Prostate gland (tissue), 2 donors: ENCODE measurements around the gene GPR146.

Experiments used
- CTCF ChIP-seq, 4 experiments: fragments of 200-600 bp in 2 of 4; fragments of 450-650 bp in 2 of 4; sonication (generic) in 2 of 4; IDR thresholded peaks; 1 replicate in 3 of 4; 2 replicates in 1 of 4; pipeline ENCODE4 v1.5.1; 2016 to 2019; ENCODE audit warnings: antibody characterized with exemption in 4 of 4, mild to moderate bottlenecking in 2 of 4, moderate library complexity in 2 of 4
- POLR2A ChIP-seq: fragments of 450-650 bp; IDR thresholded peaks from one replicate; pipeline ENCODE4 v1.6.1; 2016; ENCODE audit warnings: antibody characterized with exemption, mild to moderate bottlenecking

DNA sequence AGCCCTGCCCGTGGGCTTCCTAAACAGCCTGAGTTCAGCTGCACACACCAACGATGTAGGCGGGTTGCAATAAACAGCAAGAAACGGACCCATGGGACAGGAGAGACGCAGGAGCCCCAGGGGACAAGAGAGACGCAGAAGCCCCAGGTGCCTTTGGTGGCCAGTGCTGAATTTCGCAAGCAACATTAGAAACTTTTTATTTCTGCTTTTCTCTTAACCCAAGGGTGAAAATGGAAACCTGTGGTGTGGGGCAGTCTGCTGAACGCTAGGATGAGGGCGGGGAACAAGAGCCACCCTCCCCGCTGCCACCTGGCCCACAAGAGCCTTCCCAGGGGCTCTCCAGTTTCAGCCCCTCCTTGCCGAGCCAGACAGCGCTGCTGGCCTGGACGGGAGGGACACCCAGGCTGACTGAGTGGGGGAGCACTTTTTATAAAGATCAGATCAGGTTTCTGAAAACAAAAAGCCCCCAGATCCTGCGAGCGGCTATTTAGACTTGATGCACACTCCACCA, 20.0 kb upstream of the GPR146 start:
- no peak for TF ChIP-seq CTCF (IDR thresholded peaks at IDR 0.05)
- no peak for TF ChIP-seq POLR2A
